ENCODE measurements around the gene OR5H14.

GRCh38 chr3:98172621-98173020, 25.3 kb downstream of the OR5H14 start:
- TF ChIP-seq ETV6 (CRISPR knock-in tag; IDR thresholded peaks at IDR 0.05) (no peak), CTCF (IDR thresholded peaks at IDR 0.05) (no peak), IRF2 (CRISPR knock-in tag; IDR thresholded peaks at IDR 0.05; ENCODE audit: borderline replicate concordance, low read depth) (no peak), NR1H2 (CRISPR knock-in tag; IDR thresholded peaks at IDR 0.05) (no peak), SMAD4 (CRISPR knock-in tag; IDR thresholded peaks at IDR 0.05) (no peak), ARID4B (CRISPR knock-in tag; IDR thresholded peaks at IDR 0.05; ENCODE audit: borderline replicate concordance) (no peak), TEAD4 (CRISPR knock-in tag; IDR thresholded peaks at IDR 0.05) (no peak), MYBL2 (CRISPR knock-in tag; IDR thresholded peaks at IDR 0.05) (no peak)
- TF ChIP-seq, protein P1, sequence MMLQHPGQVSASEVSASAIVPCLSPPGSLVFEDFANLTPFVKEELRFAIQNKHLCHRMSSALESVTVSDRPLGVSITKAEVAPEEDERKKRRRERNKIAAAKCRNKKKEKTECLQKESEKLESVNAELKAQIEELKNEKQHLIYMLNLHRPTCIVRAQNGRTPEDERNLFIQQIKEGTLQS (CRISPR knock-in tag; conservative IDR thresholded peaks at IDR 0.05), result no peak
- TF ChIP-seq, protein P2, sequence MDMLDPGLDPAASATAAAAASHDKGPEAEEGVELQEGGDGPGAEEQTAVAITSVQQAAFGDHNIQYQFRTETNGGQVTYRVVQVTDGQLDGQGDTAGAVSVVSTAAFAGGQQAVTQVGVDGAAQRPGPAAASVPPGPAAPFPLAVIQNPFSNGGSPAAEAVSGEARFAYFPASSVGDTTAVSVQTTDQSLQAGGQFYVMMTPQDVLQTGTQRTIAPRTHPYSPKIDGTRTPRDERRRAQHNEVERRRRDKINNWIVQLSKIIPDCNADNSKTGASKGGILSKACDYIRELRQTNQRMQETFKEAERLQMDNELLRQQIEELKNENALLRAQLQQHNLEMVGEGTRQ (CRISPR knock-in tag; IDR thresholded peaks at IDR 0.05), result no peak
- TF ChIP-seq, protein P3, sequence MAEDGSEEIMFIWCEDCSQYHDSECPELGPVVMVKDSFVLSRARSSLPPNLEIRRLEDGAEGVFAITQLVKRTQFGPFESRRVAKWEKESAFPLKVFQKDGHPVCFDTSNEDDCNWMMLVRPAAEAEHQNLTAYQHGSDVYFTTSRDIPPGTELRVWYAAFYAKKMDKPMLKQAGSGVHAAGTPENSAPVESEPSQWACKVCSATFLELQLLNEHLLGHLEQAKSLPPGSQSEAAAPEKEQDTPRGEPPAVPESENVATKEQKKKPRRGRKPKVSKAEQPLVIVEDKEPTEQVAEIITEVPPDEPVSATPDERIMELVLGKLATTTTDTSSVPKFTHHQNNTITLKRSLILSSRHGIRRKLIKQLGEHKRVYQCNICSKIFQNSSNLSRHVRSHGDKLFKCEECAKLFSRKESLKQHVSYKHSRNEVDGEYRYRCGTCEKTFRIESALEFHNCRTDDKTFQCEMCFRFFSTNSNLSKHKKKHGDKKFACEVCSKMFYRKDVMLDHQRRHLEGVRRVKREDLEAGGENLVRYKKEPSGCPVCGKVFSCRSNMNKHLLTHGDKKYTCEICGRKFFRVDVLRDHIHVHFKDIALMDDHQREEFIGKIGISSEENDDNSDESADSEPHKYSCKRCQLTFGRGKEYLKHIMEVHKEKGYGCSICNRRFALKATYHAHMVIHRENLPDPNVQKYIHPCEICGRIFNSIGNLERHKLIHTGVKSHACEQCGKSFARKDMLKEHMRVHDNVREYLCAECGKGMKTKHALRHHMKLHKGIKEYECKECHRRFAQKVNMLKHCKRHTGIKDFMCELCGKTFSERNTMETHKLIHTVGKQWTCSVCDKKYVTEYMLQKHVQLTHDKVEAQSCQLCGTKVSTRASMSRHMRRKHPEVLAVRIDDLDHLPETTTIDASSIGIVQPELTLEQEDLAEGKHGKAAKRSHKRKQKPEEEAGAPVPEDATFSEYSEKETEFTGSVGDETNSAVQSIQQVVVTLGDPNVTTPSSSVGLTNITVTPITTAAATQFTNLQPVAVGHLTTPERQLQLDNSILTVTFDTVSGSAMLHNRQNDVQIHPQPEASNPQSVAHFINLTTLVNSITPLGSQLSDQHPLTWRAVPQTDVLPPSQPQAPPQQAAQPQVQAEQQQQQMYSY (CRISPR knock-in tag; IDR thresholded peaks at IDR 0.05), result no peak
- TF ChIP-seq, protein P4, sequence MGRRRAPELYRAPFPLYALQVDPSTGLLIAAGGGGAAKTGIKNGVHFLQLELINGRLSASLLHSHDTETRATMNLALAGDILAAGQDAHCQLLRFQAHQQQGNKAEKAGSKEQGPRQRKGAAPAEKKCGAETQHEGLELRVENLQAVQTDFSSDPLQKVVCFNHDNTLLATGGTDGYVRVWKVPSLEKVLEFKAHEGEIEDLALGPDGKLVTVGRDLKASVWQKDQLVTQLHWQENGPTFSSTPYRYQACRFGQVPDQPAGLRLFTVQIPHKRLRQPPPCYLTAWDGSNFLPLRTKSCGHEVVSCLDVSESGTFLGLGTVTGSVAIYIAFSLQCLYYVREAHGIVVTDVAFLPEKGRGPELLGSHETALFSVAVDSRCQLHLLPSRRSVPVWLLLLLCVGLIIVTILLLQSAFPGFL (CRISPR knock-in tag; IDR thresholded peaks at IDR 0.05; ENCODE audit: borderline replicate concordance), result no peak
